HG02763 (cell line): ENCODE measurements around the gene SPATA31E1.

ENCODE experiments used
- ATAC-seq: cut with Tn5 transposase; IDR thresholded peaks from one replicate; pipeline ENCODE4 v1.9.1; 2021; ENCODE audit warnings: mild to moderate bottlenecking, moderate library complexity; ENCODE audit not compliant: unreplicated experiment

SPATA31E1 gene

DNA sequence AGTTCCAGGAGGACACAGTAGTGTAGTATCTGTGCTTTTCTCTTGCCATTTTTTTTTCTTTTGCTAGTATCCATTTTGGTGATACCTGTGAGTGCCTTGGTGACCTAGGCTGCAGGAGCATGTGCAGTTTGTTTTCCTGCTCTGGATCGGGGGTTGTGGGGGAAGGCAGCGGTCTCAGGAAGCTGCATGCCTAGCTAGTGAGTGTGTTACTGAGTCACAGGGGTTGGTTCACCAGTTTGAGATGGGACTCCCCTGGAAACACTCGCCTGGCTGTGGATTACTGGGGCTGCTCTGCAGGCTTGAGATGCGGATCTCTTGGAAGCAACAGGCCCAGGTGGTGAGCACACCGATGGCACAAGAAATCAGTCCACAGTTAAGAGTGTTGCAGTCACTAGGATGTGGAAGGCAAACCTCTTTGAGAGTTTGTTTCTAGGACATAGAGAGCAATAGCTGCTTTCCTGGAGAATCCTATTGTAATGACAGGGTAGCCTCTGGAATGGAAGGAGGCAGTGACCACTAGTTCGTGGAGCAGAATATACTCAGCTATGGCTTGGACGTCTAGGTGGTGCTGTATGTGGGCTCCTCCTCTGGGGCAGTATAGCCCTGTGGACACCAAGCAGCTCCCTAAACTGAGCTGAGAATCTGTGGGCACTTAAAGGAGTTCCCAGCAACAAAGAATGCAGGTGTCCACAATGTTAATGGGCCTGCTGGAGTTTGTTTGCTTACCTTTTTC, 20.0 kb upstream of the SPATA31E1 start:
- no peak for ATAC-seq

DNA sequence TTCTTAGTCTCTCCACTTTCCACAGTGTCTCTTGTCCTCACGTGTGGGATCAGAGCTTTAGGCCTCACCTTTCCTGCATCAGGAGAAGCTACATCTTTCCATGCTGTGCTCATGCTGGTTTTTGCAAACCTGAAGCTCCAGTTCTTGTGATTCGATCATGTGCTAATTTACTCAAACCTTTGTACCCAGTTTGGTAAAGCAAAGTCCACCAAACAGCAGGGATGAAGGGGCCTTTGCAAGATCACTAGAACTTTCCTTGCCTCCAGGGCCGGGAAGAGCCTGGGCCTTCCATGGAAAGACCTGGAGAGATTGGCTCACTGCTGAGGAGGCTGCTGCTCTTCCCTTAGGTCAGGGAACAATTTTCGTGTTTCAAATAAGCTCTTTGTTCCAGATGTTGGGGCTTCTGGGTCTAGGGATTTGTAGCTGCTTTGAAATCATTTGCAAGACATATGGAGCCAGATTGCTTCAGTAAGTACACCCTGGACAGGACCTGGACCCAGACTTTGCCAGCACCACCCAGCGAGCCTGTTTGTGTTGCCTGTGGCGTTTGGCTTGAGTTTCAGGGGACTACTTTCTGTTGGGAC, 18.7 kb upstream of the SPATA31E1 start:
- no peak for ATAC-seq

DNA sequence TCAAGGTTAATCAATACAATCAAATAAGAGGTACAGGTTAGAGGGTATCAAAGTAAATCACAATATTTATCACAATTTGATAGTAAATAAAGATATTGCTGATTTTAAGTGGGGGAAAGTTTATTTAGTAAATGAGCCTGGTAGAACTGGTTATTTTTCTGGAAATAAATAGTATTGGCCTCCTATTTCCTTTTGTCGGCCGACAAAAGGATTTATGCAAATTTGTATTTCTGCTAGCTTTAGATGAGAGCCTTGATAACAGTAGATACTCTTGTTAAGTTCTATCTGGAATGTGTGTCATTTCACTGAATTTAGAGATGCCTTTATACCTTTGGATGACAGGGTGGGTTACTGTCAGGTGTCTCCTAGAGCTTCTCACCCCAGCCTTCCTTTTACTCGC, 17.8 kb upstream of the SPATA31E1 start:
- ATAC-seq, result no peak

DNA sequence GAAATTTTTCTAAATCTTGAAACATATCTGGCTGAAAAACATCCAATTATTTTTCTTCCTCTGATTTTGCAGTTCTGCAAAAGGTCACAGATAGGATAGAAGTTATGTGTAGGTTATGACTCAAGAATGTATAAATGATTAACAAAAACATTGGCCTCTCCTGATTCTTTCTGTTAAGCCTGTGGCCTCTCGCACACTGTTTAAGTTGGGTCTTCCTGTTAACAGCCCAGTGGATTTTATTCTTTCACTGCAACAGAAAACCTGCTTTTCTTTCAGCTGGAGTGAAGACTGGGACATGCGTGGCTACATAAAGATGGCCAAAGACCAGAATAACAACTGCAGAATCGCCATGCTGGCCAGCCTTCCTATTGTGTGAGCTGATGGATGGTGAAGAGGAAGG, 17.1 kb upstream of the SPATA31E1 start:
- no peak for ATAC-seq

DNA sequence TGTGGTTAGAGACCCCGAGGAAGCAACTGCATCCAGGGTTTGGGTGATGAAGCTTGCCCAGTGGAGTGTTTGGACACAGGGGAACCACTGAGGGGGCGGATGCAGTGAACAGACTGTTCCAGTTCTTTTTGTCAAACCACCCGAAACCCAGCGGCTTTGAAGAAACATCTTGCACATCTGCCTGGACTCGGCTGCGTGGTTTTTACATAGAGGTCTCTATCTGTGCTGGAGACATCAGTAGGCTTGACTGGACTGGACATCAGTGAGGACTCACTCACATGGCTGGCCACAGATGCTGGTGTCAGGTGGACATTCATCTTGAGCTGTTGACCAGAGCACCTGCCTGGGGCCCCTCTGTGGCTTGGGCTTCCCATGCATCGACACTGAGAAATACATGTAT, 15.3 kb upstream of the SPATA31E1 start:
- ATAC-seq, result no peak

DNA sequence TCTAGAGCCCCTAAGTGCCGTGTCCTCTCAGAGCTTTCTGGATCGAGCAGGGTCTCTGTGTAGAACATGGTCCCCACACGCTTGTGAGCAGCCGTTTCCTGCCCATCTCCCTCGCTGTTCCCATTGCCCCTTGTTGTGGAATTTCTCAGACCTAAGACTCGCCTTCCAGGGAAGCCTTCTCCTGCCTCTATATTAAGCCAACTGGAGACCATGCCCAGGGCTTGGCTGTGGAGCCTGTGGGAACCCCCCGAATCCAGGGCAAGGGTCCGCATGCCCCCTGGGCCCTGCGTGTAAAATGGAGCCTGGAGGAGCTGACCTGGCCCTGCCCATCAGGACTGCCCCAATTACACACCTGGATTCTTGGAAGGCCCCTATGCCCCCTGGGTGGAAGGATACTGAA, 14.5 kb upstream of the SPATA31E1 start:
- ATAC-seq, result no peak

DNA sequence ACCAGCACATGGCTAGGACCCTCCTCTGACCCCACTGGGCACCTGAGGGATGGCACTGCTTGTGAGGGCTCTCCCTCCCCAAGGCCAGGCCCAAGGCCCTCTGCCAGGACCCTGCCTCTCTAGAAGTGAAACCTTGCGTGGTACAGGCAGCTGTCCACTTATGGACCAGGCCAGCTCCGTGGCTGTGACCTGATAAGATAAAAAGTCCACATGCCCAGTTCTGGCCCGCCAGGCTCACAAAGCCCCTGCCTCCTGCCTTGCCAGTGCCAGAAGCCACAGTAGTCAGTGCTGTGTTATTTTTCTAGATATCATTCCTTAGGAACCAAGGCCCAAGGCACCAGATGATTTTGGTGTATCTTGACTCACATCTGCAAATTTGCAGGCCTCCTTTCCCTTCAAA, 14.0 kb upstream of the SPATA31E1 start:
- ATAC-seq, result no peak

DNA sequence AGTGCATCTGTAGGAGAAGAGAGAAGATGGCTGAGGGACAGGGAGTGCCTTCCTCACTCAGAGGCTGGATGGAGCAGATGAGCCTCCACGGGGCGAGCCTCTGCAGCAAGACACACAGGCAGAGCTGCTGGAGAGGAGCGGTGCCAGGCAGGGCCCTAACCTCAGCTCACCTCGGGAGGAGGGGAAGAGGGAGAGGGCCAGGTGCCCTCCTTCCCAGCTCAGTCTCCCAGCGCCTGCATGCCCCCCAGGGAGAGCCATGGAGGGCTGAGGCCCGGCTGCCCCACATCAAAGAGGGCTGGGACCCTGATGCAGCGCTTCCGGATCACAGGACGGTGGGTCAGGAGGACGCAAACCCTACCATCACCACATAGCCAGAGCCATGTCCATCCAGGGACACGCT, 13.6 kb upstream of the SPATA31E1 start:
- no peak for ATAC-seq

DNA sequence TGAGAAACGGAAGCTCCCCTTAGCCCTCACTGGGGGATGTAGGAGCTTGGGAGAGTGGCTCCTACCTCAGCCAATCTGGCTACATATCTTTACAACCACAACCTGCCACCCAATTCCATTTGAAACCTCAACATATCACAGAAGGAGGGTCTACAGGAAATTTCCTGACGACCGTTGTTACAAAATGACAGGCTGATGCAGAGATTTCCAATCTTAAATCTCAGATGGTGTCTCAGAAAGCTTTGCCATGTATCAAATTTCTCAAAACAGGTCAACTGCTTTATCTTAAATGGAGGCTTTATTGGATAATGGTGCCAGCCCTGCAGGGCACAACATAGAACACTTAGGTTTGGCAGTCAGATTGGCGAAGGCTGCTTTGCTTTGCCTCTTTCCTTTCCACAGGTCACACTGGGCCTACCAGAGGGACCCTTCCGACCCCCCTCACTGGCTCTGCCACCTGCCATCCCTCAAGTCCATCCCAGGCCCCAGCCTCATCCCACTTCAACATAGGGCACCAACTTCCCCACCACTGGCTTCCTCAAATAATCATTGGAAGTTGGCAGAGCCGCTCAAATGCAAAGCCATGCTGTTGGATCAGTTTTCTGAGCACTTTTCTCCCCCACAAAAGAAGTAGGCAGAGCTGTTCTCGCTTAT, 11.1 kb upstream of the SPATA31E1 start:
- ATAC-seq, result no peak

DNA sequence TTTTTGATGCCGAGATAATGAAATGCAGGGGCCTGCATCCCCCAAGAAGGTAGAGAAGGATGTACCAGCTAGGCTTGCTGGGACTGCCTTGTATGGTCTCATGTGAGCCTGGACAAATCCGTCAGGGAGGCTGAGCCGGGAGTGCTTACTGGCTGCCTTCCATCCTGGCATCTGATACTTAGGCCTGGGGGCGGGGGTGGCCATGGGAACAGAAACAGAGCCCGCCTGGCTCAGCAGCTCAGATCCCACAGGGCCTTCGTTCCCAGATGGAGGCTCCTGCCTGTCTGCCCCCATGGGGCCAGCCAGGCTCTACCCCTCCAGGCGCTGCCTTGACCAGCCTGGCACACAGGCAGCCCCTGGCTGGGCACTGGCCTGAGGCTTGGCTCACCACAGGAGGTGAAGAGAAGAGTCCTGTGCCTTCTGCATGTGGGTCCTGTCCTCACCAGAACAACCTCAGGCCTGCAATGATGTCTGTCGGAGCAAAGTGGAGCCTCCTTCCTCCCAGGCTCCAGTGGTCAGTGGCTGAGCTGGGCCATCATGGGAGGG, 10.5 kb upstream of the SPATA31E1 start:
- no peak for ATAC-seq

DNA sequence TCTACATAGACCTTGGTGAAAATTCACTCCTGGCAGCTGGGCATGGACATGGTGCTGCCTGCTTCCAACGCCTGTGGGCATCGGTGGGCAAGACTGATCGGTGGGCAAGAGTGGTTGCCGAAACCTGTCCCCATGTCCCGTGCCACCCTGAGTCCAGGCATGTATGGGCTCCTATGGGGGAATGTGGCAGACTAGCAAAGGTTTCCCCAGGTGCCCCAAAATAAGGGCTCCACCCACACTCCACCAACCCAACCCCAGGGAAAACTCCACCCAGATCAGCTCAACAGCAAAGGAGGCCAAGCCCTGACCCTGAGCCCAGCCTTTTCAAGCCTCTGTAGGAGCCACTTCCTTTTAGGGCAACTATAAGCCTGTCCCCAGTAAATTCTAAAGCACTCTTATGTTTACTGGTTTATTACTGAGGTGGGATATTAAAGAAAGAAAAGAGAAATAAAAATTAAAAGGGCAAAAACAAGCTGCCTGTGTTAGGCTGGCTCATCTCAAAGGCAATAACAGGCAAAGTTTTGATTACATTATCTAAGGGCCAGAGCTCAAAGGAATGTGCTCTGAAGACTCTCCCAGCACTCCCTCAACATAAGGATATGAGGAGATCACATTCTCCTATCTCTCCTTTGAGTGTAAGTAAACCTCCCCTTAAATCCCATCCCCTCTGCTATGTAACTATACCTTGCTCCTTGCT, 8.9 kb upstream of the SPATA31E1 start:
- no peak for ATAC-seq

DNA sequence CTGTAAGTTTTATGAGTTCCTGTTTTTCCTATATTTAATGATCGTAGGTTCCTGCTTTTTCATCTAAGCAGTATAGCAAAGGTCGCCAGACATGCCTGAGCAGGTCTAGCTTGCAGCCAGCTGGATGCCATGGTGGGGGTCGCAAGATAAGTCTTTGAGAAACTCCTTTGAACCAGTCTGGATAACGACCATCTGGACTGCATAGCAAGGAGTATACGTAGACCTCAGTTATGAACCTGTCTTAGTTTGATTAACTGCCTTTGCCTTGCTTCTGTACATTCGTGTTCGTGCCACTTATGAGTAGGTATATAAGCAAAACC, 8.4 kb upstream of the SPATA31E1 start:
- no peak for ATAC-seq

DNA sequence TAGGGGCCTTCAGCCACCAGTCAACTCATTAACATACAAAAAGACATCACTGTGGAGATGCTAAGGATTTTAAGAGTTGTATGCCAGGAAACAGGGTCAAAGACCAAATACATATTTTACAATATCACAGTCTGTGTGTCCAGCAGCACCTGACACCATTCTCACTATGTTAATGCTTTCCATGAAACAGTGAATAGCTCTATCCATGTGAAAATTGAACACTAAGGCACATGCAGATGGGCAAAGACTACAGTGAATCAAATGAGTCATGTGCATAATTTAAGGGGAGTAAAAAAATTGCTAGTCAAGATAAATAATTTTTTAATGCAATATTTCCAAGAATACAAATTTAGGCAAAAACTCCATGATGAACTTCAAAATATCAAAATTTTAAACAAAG, 7.6 kb upstream of the SPATA31E1 start:
- ATAC-seq, result no peak

DNA sequence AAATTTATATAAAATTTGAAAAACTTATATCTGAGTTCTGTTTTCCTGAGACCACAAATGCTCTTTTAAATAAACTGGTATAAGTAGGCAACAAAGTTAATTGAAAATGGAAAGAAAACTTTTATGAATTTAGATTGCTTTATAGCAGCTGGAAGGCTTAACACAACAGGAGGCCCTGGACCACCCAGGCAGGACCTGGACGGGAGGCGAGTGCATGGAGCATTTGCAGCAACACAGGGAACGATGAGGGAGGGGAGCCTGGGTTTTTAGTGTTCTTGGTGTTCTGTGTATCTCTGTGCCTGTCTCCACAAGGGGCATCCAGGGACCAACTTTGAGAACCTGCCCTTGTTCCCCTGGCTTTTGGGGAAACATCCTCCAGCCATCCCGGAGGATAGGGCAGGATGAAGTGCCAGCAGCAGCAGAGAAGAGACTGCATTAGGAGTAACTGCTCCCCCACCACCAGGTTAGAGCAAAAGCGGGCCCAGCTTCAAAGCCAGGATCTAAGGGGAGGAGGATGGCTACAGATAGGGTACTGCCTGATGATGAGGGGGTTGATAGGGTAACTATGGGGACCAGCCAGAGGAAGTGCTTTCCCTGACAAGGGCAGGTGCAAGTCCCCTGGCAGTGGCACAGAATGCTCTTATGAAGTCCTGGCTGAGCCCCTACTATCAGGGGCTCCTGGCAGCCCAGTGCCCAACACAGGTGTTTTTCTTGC, 6.7 kb upstream of the SPATA31E1 start:
- no peak for ATAC-seq

DNA sequence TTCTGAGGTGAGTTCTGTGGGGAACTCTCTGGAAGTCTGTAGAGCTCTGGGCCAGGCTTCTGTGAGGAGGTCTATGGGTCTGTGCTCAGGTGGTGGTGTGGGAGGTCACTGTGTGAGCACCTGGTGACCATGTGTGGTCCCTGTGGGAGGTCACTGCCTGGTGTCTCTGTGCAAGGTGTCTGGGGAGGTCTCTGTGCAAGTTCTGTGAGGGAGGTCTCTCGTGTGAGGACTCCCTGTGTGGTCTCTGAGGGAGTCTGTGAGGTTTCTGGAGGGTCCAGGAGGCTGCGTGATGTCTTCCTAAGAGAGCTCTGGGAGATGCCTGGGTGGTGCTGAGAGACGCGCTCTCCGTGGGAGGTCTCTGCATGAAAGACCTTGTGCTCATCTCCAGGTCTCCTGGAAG, 6.0 kb upstream of the SPATA31E1 start:
- no peak for ATAC-seq

DNA sequence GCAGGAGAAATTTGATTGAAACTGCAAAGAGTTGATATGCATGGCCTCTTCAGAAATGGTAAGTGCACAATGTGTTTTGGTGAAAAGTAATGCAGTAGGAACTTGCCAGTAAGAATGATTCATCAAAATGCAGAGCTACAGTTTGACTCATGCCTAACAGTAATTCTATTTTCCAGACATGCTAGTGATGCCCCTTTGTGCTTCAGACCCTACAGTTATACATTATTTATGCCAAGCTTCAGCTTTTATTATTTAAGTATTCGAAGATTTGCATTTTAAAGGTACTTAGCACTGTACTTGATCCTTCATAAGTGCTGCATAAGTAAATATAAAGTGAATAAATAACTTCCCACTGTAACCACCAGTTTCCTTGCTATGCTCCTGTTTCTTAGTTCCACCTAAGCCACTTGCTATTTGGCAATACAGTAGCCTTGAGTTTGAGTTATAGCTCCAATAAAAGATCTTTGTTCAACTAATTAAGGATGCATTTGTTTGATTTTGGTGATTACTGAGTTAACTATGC, 3.6 kb upstream of the SPATA31E1 start:
- ATAC-seq, result no peak

DNA sequence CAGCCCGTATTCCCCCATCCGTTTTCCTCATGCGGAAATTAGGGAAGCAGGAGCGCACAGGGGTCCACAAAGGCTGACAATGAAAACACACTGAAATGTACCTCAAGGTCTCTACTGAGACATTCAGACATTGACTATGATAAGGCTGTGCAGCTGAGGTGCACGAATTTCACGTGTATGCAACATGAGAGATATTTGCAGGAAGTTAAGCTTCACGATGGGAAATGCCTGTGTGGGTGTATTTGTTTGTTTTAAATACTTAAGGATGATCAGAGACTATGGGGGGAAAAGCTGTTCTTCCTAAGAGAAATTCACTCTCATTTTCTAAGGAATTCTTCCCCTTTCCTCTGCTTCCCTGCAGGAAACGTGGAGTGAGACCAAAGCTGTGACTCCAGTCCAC, 2.6 kb upstream of the SPATA31E1 start:
- ATAC-seq, result no peak

DNA sequence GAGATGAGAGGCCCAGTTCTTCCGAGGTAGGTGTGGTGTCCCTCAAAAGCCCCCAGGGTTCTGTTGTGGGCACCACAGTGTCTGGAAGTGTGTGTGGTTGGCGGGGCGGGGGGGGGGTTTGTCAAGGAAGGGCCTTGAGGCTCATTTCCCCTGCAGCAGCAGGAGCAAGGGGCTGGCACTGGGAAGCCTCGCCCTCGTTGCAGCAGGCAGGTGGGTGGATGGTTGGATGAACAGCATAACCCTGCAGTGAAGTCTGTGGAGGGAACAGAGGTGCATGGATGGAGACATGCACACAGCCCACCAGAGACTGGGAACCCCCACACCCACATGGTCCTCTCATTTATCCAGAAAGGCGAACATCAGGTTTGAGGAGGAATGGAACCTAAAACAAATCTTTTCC, 2.0 kb upstream of the SPATA31E1 start:
- no peak for ATAC-seq

DNA sequence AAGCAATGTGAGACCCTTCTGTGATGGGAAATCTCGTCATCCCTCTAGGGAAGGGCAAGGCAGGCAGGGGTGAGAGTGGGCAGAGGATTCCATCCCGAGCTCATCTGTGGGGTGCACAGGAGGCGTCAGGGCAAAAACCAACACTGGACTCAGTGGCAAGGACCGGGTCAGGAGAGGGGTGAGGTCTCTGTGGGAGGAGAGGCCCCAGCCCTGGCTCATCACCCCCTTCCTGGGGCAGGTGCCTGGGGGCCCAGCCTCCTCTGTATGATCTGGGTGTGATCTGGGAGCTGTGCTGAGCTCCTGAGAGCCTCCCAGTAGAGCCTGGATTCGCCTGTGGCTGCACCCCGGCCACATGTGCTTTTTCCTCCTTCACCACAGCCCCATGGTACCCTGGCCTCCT, 597 bp downstream of the SPATA31E1 start:
- no peak for ATAC-seq

DNA sequence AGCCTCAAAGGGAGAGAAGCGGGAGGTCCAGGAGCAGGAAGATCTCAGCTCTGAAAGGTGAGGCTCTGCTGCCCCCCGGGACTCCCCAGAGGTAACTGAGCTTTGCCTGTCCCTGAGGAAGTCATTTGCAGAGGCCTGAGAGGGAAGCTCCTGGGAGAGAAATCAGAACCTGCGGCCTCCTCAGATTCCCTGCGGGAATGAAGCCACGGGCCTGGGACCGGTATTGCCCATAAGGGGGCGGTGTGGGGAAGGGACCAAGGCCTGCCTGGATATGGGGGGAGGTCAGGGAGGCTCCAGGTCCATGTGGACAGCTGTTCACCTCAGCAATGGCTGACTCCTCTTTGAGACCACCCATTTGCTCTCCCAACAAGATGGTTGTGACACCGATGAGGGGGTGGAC, 1.3 kb downstream of the SPATA31E1 start:
- ATAC-seq, result no peak
